WTC11 (cell line): ENCODE data around the gene AIP. TPM values are rescaled to one million over a fixed set of nuclear protein-coding genes. Genes with fewer than 3 reads are reported as not detected.

Source experiments
- ATAC-seq: fragments of 200-7000 bp; cut with Tn5 transposase; 2 replicates; pipeline ENCODE4 v1.10.0; 2021; ENCODE audit warnings: mild to moderate bottlenecking, moderate library complexity
- CTCF ChIA-PET: fragments of 300-600 bp; sonication (Branson Sonifier 250); formaldehyde crosslinking; loops from one replicate; lab custom pipeline; 2021; ENCODE audit warnings: antibody characterized with exemption; lab: Charles Lee
- POLR2A ChIA-PET: fragments of 350-600 bp; sonication (Branson Sonifier 250); formaldehyde crosslinking; loops from one replicate; lab custom pipeline; 2021; ENCODE audit warnings: antibody characterized with exemption; lab: Charles Lee
- DNase-seq: peaks from one replicate; pipeline ENCODE4 v3.0.0; 2021; ENCODE audit warnings: low spot score
- H3K27ac Mint-ChIP-seq: 2 replicates; pipeline ENCODE4 v1.8.0; 2021; ENCODE audit warnings: mixed read lengths
- H3K27me3 Mint-ChIP-seq: 2 replicates; pipeline ENCODE4 v1.8.0; 2021; ENCODE audit warnings: low read depth, mild to moderate bottlenecking, moderate library complexity, mixed read lengths
- H3K36me3 Mint-ChIP-seq: 2 replicates; pipeline ENCODE4 v1.8.0; 2021; ENCODE audit warnings: mixed read lengths
- H3K4me1 Mint-ChIP-seq: 2 replicates; pipeline ENCODE4 v1.8.0; 2022; ENCODE audit warnings: mixed read lengths
- H3K4me3 Mint-ChIP-seq: 2 replicates; pipeline ENCODE4 v1.8.0; 2021; ENCODE audit warnings: mild to moderate bottlenecking, moderate library complexity, mixed read lengths
- H3K9me3 Mint-ChIP-seq: 2 replicates; pipeline ENCODE4 v1.8.0; 2021; ENCODE audit warnings: mixed read lengths
- AR ChIP-seq: fragments of 250-450 bp; sonication (Bioruptor Pico); IDR thresholded peaks from 2 replicates; pipeline ENCODE4 v1.9.0; 2021; ENCODE audit warnings: mild to moderate bottlenecking
- ARID4B ChIP-seq: sonication (generic); formaldehyde crosslinking; IDR thresholded peaks from 2 replicates; pipeline ENCODE4 v1.8.0; 2023; ENCODE audit warnings: missing genetic modification reagents, mild to moderate bottlenecking, borderline replicate concordance
- ATF3 ChIP-seq: sonication (generic); formaldehyde crosslinking; conservative IDR thresholded peaks from 2 replicates; pipeline ENCODE4 v1.8.1; 2022; ENCODE audit warnings: mild to moderate bottlenecking, missing genetic modification reagents
- GTF2I ChIP-seq: fragments of 250-450 bp; sonication (Bioruptor Pico); conservative IDR thresholded peaks from 2 replicates; pipeline ENCODE4 v1.4.0; 2021; ENCODE audit warnings: mild to moderate bottlenecking
- MXD4 ChIP-seq: fragments of 250-450 bp; sonication (Bioruptor Pico); IDR thresholded peaks from 2 replicates; pipeline ENCODE4 v1.8.0; 2021; ENCODE audit warnings: mild to moderate bottlenecking, moderate library complexity, borderline replicate concordance
- SMAD3 ChIP-seq: sonication (generic); formaldehyde crosslinking; IDR thresholded peaks from 2 replicates; pipeline ENCODE4 v1.8.0; 2022; ENCODE audit warnings: missing genetic modification reagents, mild to moderate bottlenecking, borderline replicate concordance
- total RNA-seq: library from RNA; stranded (reverse); gene quantifications from 3 replicates; pipeline ENCODE4 v1.2.3, GENCODE V29; 2021
- TF ChIP-seq, protein P1 (sequence below): fragments of 250-450 bp; sonication (Bioruptor Pico); IDR thresholded peaks from 2 replicates; pipeline ENCODE4 v1.9.0; 2021; ENCODE audit warnings: mild to moderate bottlenecking, borderline replicate concordance
- TF ChIP-seq, protein P2 (sequence below): sonication (generic); formaldehyde crosslinking; conservative IDR thresholded peaks from 2 replicates; pipeline ENCODE4 v1.8.1; 2023; ENCODE audit warnings: mild to moderate bottlenecking, low read depth, missing genetic modification reagents, moderate library complexity
- TF ChIP-seq, protein P3 (sequence below): sonication (generic); formaldehyde crosslinking; IDR thresholded peaks from 2 replicates; pipeline ENCODE4 v1.8.1; 2022; ENCODE audit warnings: mild to moderate bottlenecking, moderate library complexity, missing genetic modification reagents

The AIP gene
- total RNA-seq, 1 experiment from 2014 or later, result 32.8 TPM

DNA sequence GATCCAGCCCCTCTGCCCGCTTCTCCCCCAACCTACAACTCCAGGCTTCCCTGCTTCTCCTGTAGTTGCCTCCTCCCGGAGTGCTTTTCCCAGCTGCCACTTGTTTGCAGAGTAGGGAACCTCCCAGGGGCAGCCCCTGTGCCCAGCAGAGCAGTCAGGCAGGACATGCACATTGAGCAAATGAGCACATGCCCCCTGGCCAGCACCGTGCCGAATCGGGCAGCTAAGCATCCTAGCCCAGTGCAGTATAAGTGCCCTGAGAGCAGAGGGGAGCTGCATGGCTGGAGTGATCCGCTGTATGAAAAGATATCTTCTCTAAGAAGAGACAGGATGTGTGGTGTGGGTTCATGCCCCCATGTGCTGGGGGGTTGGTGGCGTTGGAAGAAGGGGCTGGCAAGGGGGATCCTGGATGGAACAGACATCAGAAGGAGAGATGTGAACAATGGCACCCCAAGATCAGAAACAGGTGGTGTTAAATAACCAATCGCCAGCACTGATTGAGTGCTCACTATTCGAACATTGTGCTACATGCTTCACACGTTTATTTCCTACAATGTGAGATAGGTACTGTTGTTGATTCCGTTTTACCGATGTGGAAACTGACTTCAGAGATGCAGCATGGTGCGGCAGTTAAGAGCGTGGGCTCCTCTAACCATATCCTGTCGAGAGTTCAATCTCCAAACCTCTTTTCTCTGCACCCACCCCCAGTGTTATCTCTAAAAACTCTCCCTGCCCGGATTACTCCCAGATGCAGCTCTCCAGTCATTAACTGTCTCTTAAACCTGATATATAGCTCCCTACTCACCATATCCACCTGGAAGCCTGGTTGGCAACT lies 1.2 kb downstream of the AIP start:
- DNase-seq (no peak), ATAC-seq (no peak)
- Mint-ChIP-seq H3K4me3 (peak overlapping the region; percentile 75), H3K36me3 (peaks cover 7% of the 10 kb centered on the region; the same call in 1 of the 2 replicates), H3K9me3 (no peaks in the 10 kb centered on the region), H3K27ac (no peak overlapping the region), H3K27me3 (peaks cover 42% of the 10 kb centered on the region), H3K4me1 (peaks cover 19% of the 10 kb centered on the region)
- CTCF ChIA-PET, result interaction anchor here (1.4 kb wide), 1 partner anchor 83 kb away, joined by 14 read pairs; the partner anchor contains the start of gene PPP1CA
- no peak for TF ChIP-seq AR
- no peak for TF ChIP-seq ARID4B (CRISPR knock-in tag)
- TF ChIP-seq SMAD3 (CRISPR knock-in tag), result no peak
- TF ChIP-seq, protein P1, sequence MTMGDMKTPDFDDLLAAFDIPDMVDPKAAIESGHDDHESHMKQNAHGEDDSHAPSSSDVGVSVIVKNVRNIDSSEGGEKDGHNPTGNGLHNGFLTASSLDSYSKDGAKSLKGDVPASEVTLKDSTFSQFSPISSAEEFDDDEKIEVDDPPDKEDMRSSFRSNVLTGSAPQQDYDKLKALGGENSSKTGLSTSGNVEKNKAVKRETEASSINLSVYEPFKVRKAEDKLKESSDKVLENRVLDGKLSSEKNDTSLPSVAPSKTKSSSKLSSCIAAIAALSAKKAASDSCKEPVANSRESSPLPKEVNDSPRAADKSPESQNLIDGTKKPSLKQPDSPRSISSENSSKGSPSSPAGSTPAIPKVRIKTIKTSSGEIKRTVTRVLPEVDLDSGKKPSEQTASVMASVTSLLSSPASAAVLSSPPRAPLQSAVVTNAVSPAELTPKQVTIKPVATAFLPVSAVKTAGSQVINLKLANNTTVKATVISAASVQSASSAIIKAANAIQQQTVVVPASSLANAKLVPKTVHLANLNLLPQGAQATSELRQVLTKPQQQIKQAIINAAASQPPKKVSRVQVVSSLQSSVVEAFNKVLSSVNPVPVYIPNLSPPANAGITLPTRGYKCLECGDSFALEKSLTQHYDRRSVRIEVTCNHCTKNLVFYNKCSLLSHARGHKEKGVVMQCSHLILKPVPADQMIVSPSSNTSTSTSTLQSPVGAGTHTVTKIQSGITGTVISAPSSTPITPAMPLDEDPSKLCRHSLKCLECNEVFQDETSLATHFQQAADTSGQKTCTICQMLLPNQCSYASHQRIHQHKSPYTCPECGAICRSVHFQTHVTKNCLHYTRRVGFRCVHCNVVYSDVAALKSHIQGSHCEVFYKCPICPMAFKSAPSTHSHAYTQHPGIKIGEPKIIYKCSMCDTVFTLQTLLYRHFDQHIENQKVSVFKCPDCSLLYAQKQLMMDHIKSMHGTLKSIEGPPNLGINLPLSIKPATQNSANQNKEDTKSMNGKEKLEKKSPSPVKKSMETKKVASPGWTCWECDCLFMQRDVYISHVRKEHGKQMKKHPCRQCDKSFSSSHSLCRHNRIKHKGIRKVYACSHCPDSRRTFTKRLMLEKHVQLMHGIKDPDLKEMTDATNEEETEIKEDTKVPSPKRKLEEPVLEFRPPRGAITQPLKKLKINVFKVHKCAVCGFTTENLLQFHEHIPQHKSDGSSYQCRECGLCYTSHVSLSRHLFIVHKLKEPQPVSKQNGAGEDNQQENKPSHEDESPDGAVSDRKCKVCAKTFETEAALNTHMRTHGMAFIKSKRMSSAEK (CRISPR knock-in tag), result no peak
- no peak for TF ChIP-seq GTF2I (CRISPR knock-in tag)
- no peak for TF ChIP-seq ATF3 (CRISPR knock-in tag)
- TF ChIP-seq MXD4 (CRISPR knock-in tag), result no peak
- TF ChIP-seq, protein P2, sequence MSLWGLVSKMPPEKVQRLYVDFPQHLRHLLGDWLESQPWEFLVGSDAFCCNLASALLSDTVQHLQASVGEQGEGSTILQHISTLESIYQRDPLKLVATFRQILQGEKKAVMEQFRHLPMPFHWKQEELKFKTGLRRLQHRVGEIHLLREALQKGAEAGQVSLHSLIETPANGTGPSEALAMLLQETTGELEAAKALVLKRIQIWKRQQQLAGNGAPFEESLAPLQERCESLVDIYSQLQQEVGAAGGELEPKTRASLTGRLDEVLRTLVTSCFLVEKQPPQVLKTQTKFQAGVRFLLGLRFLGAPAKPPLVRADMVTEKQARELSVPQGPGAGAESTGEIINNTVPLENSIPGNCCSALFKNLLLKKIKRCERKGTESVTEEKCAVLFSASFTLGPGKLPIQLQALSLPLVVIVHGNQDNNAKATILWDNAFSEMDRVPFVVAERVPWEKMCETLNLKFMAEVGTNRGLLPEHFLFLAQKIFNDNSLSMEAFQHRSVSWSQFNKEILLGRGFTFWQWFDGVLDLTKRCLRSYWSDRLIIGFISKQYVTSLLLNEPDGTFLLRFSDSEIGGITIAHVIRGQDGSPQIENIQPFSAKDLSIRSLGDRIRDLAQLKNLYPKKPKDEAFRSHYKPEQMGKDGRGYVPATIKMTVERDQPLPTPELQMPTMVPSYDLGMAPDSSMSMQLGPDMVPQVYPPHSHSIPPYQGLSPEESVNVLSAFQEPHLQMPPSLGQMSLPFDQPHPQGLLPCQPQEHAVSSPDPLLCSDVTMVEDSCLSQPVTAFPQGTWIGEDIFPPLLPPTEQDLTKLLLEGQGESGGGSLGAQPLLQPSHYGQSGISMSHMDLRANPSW (CRISPR knock-in tag), result no peak
- TF ChIP-seq, protein P3, sequence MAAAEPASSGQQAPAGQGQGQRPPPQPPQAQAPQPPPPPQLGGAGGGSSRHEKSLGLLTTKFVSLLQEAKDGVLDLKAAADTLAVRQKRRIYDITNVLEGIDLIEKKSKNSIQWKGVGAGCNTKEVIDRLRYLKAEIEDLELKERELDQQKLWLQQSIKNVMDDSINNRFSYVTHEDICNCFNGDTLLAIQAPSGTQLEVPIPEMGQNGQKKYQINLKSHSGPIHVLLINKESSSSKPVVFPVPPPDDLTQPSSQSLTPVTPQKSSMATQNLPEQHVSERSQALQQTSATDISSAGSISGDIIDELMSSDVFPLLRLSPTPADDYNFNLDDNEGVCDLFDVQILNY (CRISPR knock-in tag), result no peak
- POLR2A ChIA-PET, result interaction anchor here (0.7 kb wide), 1 partner anchor 46 kb away, joined by 3 read pairs; the partner anchor contains the start of gene PTPRCAP
